ENCODE data around the gene DIPK1B.

DNA sequence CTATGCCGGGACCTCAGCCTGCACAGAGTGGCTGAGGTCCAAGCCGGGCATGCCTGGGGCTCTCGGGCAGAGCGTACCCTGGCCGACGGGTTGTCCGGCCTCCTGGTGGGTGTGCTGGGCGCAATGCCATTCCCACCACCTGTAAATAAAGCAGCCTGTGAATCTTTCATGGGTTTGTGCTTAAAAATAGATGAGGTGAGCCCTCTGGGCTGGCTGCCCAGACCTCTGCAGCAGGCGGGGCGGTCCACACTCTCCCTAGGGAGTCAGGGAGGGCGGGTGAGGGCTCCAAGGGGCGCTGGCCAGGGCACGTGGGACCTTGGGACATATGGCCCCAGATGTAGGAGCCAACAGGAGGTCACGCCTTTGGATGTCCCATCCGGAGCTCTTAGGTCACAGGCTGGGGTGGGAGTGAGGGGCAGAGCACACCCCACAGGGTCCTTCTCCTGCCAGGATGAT, 21.5 kb upstream of the DIPK1B start:
- TF ChIP-seq BHLHE40 (IDR thresholded peaks at IDR 0.05; ENCODE audit: borderline replicate concordance) (no peak), TARDBP (IDR thresholded peaks at IDR 0.05) (no peak), FOXA1 (IDR thresholded peaks at IDR 0.05) (no peak)
- TF ChIP-seq, protein P1, sequence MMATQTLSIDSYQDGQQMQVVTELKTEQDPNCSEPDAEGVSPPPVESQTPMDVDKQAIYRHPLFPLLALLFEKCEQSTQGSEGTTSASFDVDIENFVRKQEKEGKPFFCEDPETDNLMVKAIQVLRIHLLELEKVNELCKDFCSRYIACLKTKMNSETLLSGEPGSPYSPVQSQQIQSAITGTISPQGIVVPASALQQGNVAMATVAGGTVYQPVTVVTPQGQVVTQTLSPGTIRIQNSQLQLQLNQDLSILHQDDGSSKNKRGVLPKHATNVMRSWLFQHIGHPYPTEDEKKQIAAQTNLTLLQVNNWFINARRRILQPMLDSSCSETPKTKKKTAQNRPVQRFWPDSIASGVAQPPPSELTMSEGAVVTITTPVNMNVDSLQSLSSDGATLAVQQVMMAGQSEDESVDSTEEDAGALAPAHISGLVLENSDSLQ (IDR thresholded peaks at IDR 0.05): no peak
